Peyer's patch (tissue), 4 donors: ENCODE data around the gene ITGB2.

Experiments used
- CTCF ChIP-seq, 6 experiments: fragments of 450-650 bp in 4 of 6; fragments of 200-600 bp in 2 of 6; sonication (generic) in 1 of 6; IDR thresholded peaks; one replicate each; pipeline ENCODE4 v1.5.1; 2017 to 2019; ENCODE audit warnings: antibody characterized with exemption in 6 of 6, mild to moderate bottlenecking in 3 of 6, moderate library complexity in 1 of 6
- POLR2A ChIP-seq, 2 donors: fragments of 450-650 bp; IDR thresholded peaks; one replicate each; pipeline ENCODE4 v1.5.1; 2017; ENCODE audit warnings: antibody characterized with exemption in 2 of 2, mild to moderate bottlenecking in 2 of 2, moderate library complexity in 2 of 2

DNA sequence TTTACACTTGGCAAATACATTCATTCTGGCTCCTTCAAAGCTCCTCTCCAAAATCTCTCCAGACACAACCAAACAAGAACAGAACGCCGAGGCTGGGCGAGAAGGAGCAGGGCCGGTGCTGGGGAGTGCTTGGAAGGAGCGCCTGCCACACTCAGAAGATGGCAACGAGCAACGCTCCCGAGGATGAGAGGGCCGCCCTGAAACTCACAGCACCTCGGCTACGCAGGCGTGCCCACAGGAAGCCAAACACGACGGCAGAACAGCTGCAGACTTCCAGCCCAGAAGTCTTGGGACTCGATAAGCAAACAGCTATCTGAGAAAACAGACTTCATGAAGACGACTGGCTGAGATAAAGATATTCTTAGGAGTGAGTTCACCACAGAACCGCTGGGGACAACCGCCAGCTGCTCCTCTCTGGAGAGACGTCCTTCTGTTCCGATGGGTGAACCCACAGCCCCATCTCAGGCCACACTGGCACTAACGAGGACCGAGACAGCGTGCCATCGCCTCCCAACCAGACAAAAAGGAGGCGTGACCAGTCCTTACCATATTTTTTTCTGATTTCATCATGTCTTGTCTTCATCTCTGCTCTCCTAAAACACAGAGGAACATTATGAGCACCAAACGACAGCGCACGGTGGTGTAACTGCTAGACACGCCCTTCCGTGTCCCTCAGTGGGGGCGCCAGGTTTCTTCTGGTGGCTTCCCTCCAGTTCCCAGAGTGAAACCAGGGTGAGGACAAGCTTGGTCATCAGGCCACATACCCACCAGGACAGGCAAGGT, 65.8 kb downstream of the ITGB2 start:
- TF ChIP-seq CTCF (IDR thresholded peaks at IDR 0.05) (no peak), POLR2A (IDR thresholded peaks at IDR 0.05) (no peak)
